Stimulated activated CD4-positive, alpha-beta T cell treated with anti-CD3 and anti-CD28 coated beads, Interleukin-2, amount 100 ng/mL, for 48 hours (primary cell): ENCODE results near the gene SYNPR.
"Not testable (repeated sequence)": the region's sequence is repeated elsewhere in the genome, so short reads cannot be mapped to it uniquely, and the experiment has no call there.

ENCODE experiments used
- DNase-seq, 2 donors: peaks; one replicate each; pipeline ENCODE4 v3.0.0-alpha.2; 2020

SYNPR gene

GRCh38 chr3:63278171-63279004, at the start of gene SYNPR:
TSS of gene SYNPR (plus strand) at chr3:63278308.
- DNase-seq: no peak

- no peak for DNase-seq
These were observed 49.4 kb upstream of the SYNPR start for GRCh38 chr3:63228677-63229076.

- DNase-seq: no peak
These were observed 48.0 kb upstream of the SYNPR start for GRCh38 chr3:63230146-63230545.

- no peak for DNase-seq
These were observed 46.5 kb upstream of the SYNPR start for GRCh38 chr3:63231643-63232042.

- DNase-seq: no peak
These were observed 45.2 kb upstream of the SYNPR start for GRCh38 chr3:63232764-63233396.

- DNase-seq: no peak
These were observed 37.7 kb upstream of the SYNPR start for GRCh38 chr3:63240381-63240902.

- no peak for DNase-seq
These were observed 36.0 kb upstream of the SYNPR start for GRCh38 chr3:63242124-63242523.

- DNase-seq: no peak
These were observed 33.6 kb upstream of the SYNPR start for GRCh38 chr3:63244486-63244885.

GRCh38 chr3:63245726-63246241, 32.3 kb upstream of the SYNPR start:
- no peak for DNase-seq

GRCh38 chr3:63248015-63248414, 30.1 kb upstream of the SYNPR start:
- DNase-seq: no peak

- no peak for DNase-seq
These were observed 26.6 kb upstream of the SYNPR start for GRCh38 chr3:63251499-63251898.

GRCh38 chr3:63255819-63256218, 22.3 kb upstream of the SYNPR start:
- DNase-seq: not testable (repeated sequence)

GRCh38 chr3:63264716-63265115, 13.4 kb upstream of the SYNPR start:
- DNase-seq: no peak

GRCh38 chr3:63274359-63274758, 3.7 kb upstream of the SYNPR start:
- DNase-seq: no peak

GRCh38 chr3:63279005-63279841, 1.1 kb downstream of the SYNPR start:
- DNase-seq: no peak

GRCh38 chr3:63287610-63288009, 9.5 kb downstream of the SYNPR start:
- no peak for DNase-seq

GRCh38 chr3:63290686-63291085, 12.6 kb downstream of the SYNPR start:
- no peak for DNase-seq

GRCh38 chr3:63294332-63294731, 16.2 kb downstream of the SYNPR start:
- no peak for DNase-seq

- DNase-seq: no peak
These were observed 17.2 kb downstream of the SYNPR start for GRCh38 chr3:63295356-63295755.

GRCh38 chr3:63295806-63296205, 17.7 kb downstream of the SYNPR start:
- DNase-seq: no peak

- DNase-seq: no peak
These were observed 18.1 kb downstream of the SYNPR start for GRCh38 chr3:63296249-63296648.

GRCh38 chr3:63303238-63303637, 25.1 kb downstream of the SYNPR start:
- DNase-seq: no peak

GRCh38 chr3:63304421-63304820, 26.3 kb downstream of the SYNPR start:
- no peak for DNase-seq
